Measurements from ENCODE around the gene KLHL40.

GRCh38 chr3:42655980-42656679 lies 29.2 kb upstream of the KLHL40 start:
- TF ChIP-seq, protein P1, sequence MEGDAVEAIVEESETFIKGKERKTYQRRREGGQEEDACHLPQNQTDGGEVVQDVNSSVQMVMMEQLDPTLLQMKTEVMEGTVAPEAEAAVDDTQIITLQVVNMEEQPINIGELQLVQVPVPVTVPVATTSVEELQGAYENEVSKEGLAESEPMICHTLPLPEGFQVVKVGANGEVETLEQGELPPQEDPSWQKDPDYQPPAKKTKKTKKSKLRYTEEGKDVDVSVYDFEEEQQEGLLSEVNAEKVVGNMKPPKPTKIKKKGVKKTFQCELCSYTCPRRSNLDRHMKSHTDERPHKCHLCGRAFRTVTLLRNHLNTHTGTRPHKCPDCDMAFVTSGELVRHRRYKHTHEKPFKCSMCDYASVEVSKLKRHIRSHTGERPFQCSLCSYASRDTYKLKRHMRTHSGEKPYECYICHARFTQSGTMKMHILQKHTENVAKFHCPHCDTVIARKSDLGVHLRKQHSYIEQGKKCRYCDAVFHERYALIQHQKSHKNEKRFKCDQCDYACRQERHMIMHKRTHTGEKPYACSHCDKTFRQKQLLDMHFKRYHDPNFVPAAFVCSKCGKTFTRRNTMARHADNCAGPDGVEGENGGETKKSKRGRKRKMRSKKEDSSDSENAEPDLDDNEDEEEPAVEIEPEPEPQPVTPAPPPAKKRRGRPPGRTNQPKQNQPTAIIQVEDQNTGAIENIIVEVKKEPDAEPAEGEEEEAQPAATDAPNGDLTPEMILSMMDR (IDR thresholded peaks at IDR 0.05; ENCODE audit: extremely low read depth in 1 of 2, insufficient read depth in 1 of 2, low read depth in 1 of 2, low read length in 2 of 2): no peak
- no peak for TF ChIP-seq POLR2AphosphoS5 (IDR thresholded peaks at IDR 0.05; ENCODE audit: insufficient read depth, low read depth, low read length)
